IPS DF 6.9 (cell line): ENCODE results near the gene SLTM.
"Not testable (repeated sequence)": the region's sequence is repeated elsewhere in the genome, so short reads cannot be mapped to it uniquely, and the experiment has no call there.

Source experiments
- DNase-seq: peaks from one replicate; pipeline ENCODE4 v3.0.0-alpha.2; 2013; ENCODE audit warnings: low read depth, low spot score
- H3K27ac ChIP-seq: one replicate; pipeline ENCODE4 v1.5.1; 2013; ENCODE audit warnings: low read length, control low read depth
- H3K27me3 ChIP-seq: 2 replicates; pipeline ENCODE4 v1.6.1; 2013; ENCODE audit warnings: mild to moderate bottlenecking, low read length; ENCODE audit not compliant: control insufficient read depth, insufficient read depth
- H3K36me3 ChIP-seq: 2 replicates; pipeline ENCODE4 v1.6.1; 2013; ENCODE audit warnings: low read length; ENCODE audit not compliant: control insufficient read depth, insufficient read depth
- H3K4me1 ChIP-seq: 2 replicates; pipeline ENCODE4 v1.6.1; 2013; ENCODE audit warnings: low read length; ENCODE audit not compliant: control insufficient read depth, insufficient read depth
- H3K4me3 ChIP-seq: 2 replicates; pipeline ENCODE4 v1.5.1; 2013; ENCODE audit warnings: mild to moderate bottlenecking, low read length
- H3K9me3 ChIP-seq: 2 replicates; pipeline ENCODE4 v1.6.1; 2013; ENCODE audit warnings: low read length, inconsistent platforms; ENCODE audit not compliant: control insufficient read depth, insufficient read depth
- WGBS: extraction: QIAGEN DNeasy Blood & Tissue Kit; methylation state at CpG from one replicate; pipeline ENCODE4 v1.1.7; 2013; ENCODE audit warnings: mixed read lengths, missing lambda C conversion rate; ENCODE audit not compliant: insufficient read length, insufficient coverage; 5-methylcytosine and 5-hydroxymethylcytosine counted together

SLTM gene

GRCh38 chr15:58926823-58927222 is 6.7 kb downstream of the SLTM start:
- H3K4me1 ChIP-seq, result 0 out of 2 replicates have a peak, but pooled peaks cover 2% of the 10 kb centered on the region
- H3K27ac ChIP-seq, result no peak overlapping the region
- H3K27me3 ChIP-seq, result no peaks in the 10 kb centered on the region
- no CpG with 5 or more reads among the region's 5 CpGs for WGBS
- no peak overlapping the region for H3K4me3 ChIP-seq
- H3K36me3 ChIP-seq, result peaks cover 4% of the 10 kb centered on the region; the same call in 1 of the 2 replicates
- no peak for DNase-seq
- H3K9me3 ChIP-seq, result no peaks in the 10 kb centered on the region

DNA sequence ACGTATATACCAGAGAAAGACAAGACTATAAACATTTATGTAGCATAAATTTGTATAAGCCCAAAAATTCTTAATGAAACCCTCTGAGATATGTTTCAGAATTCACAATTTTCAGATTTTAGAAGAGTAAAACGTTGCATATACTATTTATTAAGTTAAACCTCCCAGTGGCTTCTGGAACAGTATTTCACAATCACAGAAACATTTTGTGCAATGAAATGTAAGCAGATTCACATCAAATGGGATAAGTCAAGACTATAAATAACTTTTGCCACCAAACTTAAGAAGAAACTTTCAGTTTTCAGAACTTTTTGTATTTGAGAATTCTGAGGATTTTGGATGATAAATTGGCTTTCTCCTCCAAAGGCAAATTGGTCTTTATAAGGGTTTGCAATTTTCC is 9.2 kb downstream of the SLTM start:
- H3K4me1 ChIP-seq, result 0 out of 2 replicates have a peak, but pooled peaks cover 2% of the 10 kb centered on the region
- peaks cover 6% of the 10 kb centered on the region; the same call in 1 of the 2 replicates for H3K36me3 ChIP-seq
- no peak overlapping the region for H3K4me3 ChIP-seq
- WGBS, result no CpG with 5 or more reads among the region's 2 CpGs
- DNase-seq, result no peak
- H3K27me3 ChIP-seq, result no peaks in the 10 kb centered on the region
- no peak overlapping the region for H3K27ac ChIP-seq
- H3K9me3 ChIP-seq, result no peaks in the 10 kb centered on the region

GRCh38 chr15:58923696-58924300 is 9.7 kb downstream of the SLTM start:
- Histone ChIP-seq H3K4me1 (peaks cover 2% of the 10 kb centered on the region; the same call in 1 of the 2 replicates), H3K27me3 (no peaks in the 10 kb centered on the region), H3K4me3 (no peak overlapping the region), H3K36me3 (peaks cover 6% of the 10 kb centered on the region; the same call in 1 of the 2 replicates), H3K27ac (no peak overlapping the region), H3K9me3 (no peaks in the 10 kb centered on the region)
- DNase-seq, result no peak
- no CpG with 5 or more reads among the region's 10 CpGs for WGBS

DNA sequence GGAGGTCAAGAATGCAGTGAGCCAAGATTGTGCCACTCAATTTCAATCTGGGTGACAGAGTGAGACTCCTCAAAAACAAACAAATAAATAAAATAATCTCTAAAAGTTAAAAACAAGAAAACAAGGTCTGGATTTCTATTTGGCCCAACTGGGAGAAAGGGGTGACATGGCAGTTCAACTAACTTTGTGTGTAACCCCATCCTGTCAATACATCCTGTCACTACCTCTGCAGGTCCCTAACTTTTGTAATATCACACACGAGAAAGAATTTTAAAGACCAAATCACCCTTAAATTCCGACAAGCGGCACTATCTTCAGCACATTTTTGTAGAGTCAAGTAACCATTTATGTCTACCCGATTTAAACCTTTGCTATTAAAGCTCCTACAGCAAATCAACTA is 10.2 kb downstream of the SLTM start:
- no peak overlapping the region for H3K4me3 ChIP-seq
- no peak overlapping the region for H3K27ac ChIP-seq
- peaks cover 2% of the 10 kb centered on the region; the same call in 1 of the 2 replicates for H3K4me1 ChIP-seq
- H3K27me3 ChIP-seq, result no peaks in the 10 kb centered on the region
- no CpG with 5 or more reads among the region's 4 CpGs for WGBS
- H3K9me3 ChIP-seq, result no peaks in the 10 kb centered on the region
- peaks cover 6% of the 10 kb centered on the region; the same call in 1 of the 2 replicates for H3K36me3 ChIP-seq
- DNase-seq, result no peak

DNA sequence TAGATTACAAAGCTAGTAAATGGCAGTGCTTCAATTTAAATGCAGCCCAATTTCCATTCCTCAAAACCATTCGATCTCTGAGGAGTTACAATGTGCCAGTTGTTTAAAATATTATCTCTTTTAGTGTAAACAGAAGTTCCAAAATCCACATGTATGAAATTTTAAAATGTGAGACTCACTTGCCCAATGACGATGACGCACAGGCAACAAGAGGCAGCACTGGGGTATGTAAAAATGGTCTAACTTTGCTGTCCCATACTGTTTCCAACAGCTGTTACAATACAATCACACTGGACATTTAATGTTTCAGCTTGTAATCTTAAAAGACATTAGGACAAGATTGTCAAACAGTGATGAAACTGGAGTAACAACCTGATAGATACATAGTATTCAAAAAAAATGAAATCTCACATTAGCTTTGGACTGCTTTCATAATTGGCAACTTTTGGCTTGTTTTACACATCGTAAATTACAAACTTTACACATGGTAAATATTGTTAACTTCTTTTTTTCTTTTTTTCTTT is 12.2 kb downstream of the SLTM start:
- H3K36me3 ChIP-seq, result peaks cover 2% of the 10 kb centered on the region; the same call in 1 of the 2 replicates
- DNase-seq, result no peak
- H3K27me3 ChIP-seq, result no peaks in the 10 kb centered on the region
- no peak overlapping the region for H3K4me3 ChIP-seq
- no CpG with 5 or more reads among the region's 4 CpGs for WGBS
- H3K4me1 ChIP-seq, result no peaks in the 10 kb centered on the region; the same call in 1 of the 2 replicates
- H3K27ac ChIP-seq, result no peak overlapping the region
- H3K9me3 ChIP-seq, result no peaks in the 10 kb centered on the region

DNA sequence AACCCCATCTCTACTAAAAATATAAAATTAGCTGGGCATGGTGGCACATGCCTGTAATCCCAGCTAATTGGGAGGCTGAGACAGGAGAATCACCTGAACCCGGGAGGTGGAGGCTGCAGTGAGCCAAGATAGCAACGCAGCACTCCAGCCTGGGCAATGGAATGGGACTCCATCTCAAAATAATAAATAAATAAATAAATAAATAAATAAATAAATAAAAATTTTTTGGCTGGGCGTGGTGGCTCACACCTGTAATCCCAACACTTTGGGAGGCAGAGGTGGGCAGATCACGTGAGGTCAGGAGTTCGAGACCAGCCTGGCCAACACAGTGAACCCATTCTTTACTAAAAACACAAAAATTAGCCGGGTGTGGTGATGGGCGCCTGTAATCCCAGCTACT is 13.0 kb downstream of the SLTM start:
- not testable (repeated sequence) for DNase-seq, H3K9me3 ChIP-seq, H3K4me3 ChIP-seq, H3K4me1 ChIP-seq, H3K36me3 ChIP-seq, H3K27me3 ChIP-seq, H3K27ac ChIP-seq
- no CpG with 5 or more reads among the region's 7 CpGs for WGBS

GRCh38 chr15:58919232-58919631 is 14.2 kb downstream of the SLTM start:
- Histone ChIP-seq H3K9me3 (no peaks in the 10 kb centered on the region), H3K4me3 (no peak overlapping the region), H3K27ac (no peak overlapping the region), H3K4me1 (no peaks in the 10 kb centered on the region; the same call in 1 of the 2 replicates), H3K36me3 (peaks cover 5% of the 10 kb centered on the region), H3K27me3 (no peaks in the 10 kb centered on the region)
- DNase-seq, result no peak
- WGBS, result no CpG with 5 or more reads among the region's 7 CpGs

- no CpG with 5 or more reads among the region's 5 CpGs for WGBS
- Histone ChIP-seq H3K4me3 (no peak overlapping the region), H3K9me3 (no peaks in the 10 kb centered on the region), H3K27me3 (no peaks in the 10 kb centered on the region), H3K4me1 (no peaks in the 10 kb centered on the region; the same call in 1 of the 2 replicates), H3K27ac (no peak overlapping the region), H3K36me3 (peaks cover 5% of the 10 kb centered on the region)
- no peak for DNase-seq
These were observed 15.2 kb downstream of the SLTM start for GRCh38 chr15:58918239-58918638.

DNA sequence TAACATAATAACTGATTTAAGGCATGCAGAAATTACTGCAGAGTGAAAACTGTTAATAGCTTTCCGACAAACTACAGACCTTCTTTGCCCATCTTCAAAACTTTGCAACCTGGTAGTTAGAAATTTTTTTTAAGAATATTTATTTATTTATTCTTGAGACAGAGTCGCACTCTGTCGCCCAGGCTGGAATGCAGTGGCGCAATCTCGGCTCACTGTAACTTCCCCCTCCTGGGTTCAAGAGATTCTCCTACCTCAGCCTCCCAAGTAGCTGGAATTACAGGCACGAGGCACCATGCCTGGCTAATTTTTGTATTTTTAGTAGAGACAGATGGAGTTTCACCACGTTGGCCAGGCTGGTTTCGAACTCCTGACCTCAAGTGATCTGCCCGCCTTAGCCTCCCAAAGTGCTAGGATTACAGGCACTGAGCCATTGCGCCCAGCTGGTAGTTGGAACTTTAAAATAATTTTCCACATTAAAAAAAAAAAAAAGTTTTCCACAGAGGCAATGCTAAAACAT is 15.8 kb downstream of the SLTM start:
- H3K27ac ChIP-seq, H3K36me3 ChIP-seq: not testable (repeated sequence)
- WGBS, result no CpG with 5 or more reads among the region's 10 CpGs

DNA sequence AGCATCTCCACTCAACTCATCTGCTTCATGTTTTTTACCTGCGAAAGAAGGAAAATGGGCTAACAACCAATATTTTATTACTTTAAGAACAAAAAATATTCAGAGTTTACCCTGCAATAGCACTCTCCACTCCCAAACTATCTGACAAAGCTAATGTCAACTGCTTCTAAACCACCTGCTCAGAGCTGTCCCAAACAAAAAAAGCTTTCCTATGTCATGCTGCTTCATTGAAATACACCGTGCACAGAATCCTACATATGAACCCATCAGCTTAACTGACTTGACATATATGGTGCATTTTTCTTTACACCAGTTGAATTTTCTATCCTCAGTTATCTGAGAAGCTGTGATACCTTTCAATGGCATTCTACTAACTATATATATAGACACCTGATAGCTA is 16.5 kb downstream of the SLTM start:
- Histone ChIP-seq H3K27me3 (no peaks in the 10 kb centered on the region), H3K27ac (no peak overlapping the region), H3K9me3 (no peaks in the 10 kb centered on the region), H3K4me1 (no peaks in the 10 kb centered on the region; the same call in 1 of the 2 replicates), H3K36me3 (peaks cover 5% of the 10 kb centered on the region), H3K4me3 (no peak overlapping the region)
- WGBS, result no CpG with 5 or more reads among the region's 2 CpGs
- DNase-seq, result no peak

More for the DNA sequence above, 15.8 kb downstream of the SLTM start:
- H3K4me1 ChIP-seq, H3K9me3 ChIP-seq, H3K4me3 ChIP-seq, DNase-seq, H3K27me3 ChIP-seq: not testable (repeated sequence)
